Spleen (tissue), 7 donors: ENCODE results near the gene MIEF2.
A peak's percentile ranks its signal among the peaks of the same experiment; 100 is the strongest.

Experiments used
- POLR2A ChIP-seq, 3 donors: fragments of 450-650 bp; IDR thresholded peaks; one replicate each; pipeline ENCODE4 v1.5.1; 2017; ENCODE audit warnings: antibody characterized with exemption in 3 of 3, mild to moderate bottlenecking in 1 of 3
- POLR2AphosphoS5 ChIP-seq, 3 donors: sonication (generic); formaldehyde crosslinking; IDR thresholded peaks; one replicate each; pipeline ENCODE4 v1.5.1; 2017; ENCODE audit warnings: antibody characterized with exemption in 3 of 3
- TF ChIP-seq, protein P1 (sequence below), 11 experiments: fragments of 200-600 bp in 7 of 11; fragments of 450-650 bp in 4 of 11; sonication (generic) in 4 of 11; IDR thresholded peaks in 8 of 11; conservative IDR thresholded peaks in 3 of 11; 1 replicate in 7 of 11; 2 replicates in 4 of 11; pipeline versions ENCODE4 v1.4.0 to v1.8.0; 2016 to 2021; ENCODE audit warnings: antibody characterized with exemption in 11 of 11, inconsistent platforms in 4 of 11, mild to moderate bottlenecking in 1 of 11
- donor health status: DM: no; HTN: no; CAD: no; lungs with moderate emphysema.
- donor health status: DM: no; HTN: no; CAD: no.
- donor health status: DM: no; HTN: no; CAD: no.

DNA sequence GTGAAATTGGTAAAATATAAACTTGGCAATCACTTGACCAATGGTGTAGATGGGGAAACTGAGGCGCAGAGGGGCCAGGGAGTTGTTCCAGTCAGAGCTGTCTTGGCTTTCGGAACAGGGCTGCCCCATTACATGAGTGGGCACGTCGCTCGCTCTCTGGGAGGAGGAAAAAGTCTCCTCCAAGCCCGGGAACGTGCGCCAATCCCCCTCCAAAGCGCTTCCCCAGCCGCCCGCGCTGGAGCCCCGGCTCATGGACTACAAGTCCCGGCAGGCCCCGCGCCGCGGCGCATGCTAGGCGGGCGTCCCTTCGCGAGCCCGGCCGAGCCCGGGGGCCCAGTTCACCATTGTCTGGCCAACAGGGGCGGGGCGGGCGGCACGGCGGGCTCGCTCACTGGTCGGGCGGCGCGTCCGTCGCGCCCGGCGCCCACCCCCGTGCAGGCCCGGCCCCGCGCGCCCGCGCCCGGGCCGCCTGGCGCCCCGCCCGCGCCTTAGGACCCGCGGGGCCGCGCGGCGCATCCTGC, 35.3 kb upstream of the MIEF2 start, which contains the start of gene LLGL1:
- TF ChIP-seq POLR2A (IDR thresholded peaks at IDR 0.05) (no peak), POLR2AphosphoS5 (IDR thresholded peaks at IDR 0.05) (peak; percentile 43 to 85 (median 58))
- TF ChIP-seq, protein P1, sequence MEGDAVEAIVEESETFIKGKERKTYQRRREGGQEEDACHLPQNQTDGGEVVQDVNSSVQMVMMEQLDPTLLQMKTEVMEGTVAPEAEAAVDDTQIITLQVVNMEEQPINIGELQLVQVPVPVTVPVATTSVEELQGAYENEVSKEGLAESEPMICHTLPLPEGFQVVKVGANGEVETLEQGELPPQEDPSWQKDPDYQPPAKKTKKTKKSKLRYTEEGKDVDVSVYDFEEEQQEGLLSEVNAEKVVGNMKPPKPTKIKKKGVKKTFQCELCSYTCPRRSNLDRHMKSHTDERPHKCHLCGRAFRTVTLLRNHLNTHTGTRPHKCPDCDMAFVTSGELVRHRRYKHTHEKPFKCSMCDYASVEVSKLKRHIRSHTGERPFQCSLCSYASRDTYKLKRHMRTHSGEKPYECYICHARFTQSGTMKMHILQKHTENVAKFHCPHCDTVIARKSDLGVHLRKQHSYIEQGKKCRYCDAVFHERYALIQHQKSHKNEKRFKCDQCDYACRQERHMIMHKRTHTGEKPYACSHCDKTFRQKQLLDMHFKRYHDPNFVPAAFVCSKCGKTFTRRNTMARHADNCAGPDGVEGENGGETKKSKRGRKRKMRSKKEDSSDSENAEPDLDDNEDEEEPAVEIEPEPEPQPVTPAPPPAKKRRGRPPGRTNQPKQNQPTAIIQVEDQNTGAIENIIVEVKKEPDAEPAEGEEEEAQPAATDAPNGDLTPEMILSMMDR (IDR thresholded peaks at IDR 0.05 in 8 of 11, conservative IDR thresholded peaks at IDR 0.05 in 3 of 11): peak in 1 of 11 experiments; percentile 16
